Trophoblast cell (in vitro differentiated cells and primary cell): ENCODE data around the gene BNIP5.
A peak's percentile ranks its signal among the peaks of the same experiment; 100 is the strongest.

Experiments used
- DNase-seq, 2 donors: peaks; one replicate each; pipeline ENCODE4 v3.0.0-alpha.2; 2016
- H2AFZ ChIP-seq: 2 replicates; pipeline ENCODE4 v1.6.1; 2013; ENCODE audit warnings: low read length, moderate library complexity, mild to moderate bottlenecking; ENCODE audit not compliant: insufficient read depth, poor library complexity
- H2AK5ac ChIP-seq: 2 replicates; pipeline ENCODE4 v1.6.1; 2013; ENCODE audit warnings: mild to moderate bottlenecking, low read length
- H2BK120ac ChIP-seq: 2 replicates; pipeline ENCODE4 v1.6.1; 2013; ENCODE audit warnings: low read length, mild to moderate bottlenecking, moderate library complexity; ENCODE audit not compliant: insufficient read depth, poor library complexity
- H2BK12ac ChIP-seq: 2 replicates; pipeline ENCODE4 v1.6.1; 2013; ENCODE audit warnings: mild to moderate bottlenecking, low read length, moderate library complexity
- H2BK5ac ChIP-seq: 2 replicates; pipeline ENCODE4 v1.6.1; 2013; ENCODE audit warnings: low read length, low read depth, moderate library complexity, mild to moderate bottlenecking; ENCODE audit not compliant: poor library complexity
- H3K14ac ChIP-seq: 2 replicates; pipeline ENCODE4 v1.6.1; 2013; ENCODE audit warnings: mild to moderate bottlenecking, low read length
- H3K18ac ChIP-seq: 2 replicates; pipeline ENCODE4 v1.6.1; 2013; ENCODE audit warnings: mild to moderate bottlenecking, low read length
- H3K23ac ChIP-seq: 2 replicates; pipeline ENCODE4 v1.6.1; 2013; ENCODE audit warnings: low read length
- H3K27ac ChIP-seq: 2 replicates; pipeline ENCODE4 v1.5.1; 2013; ENCODE audit warnings: low read depth, mild to moderate bottlenecking, inconsistent platforms, low read length, moderate library complexity
- H3K27me3 ChIP-seq: 2 replicates; pipeline ENCODE4 v1.6.1; 2013; ENCODE audit warnings: inconsistent platforms, mild to moderate bottlenecking, low read length, moderate library complexity; ENCODE audit not compliant: insufficient read depth
- H3K36me3 ChIP-seq, 2 experiments: 1 replicate in 1 of 2; 2 replicates in 1 of 2; pipeline ENCODE4 v1.6.1; 2013; ENCODE audit warnings: low read length in 2 of 2, mild to moderate bottlenecking in 2 of 2, moderate library complexity in 1 of 2; ENCODE audit not compliant: insufficient read depth in 2 of 2, control insufficient read depth in 1 of 2
- H3K4ac ChIP-seq: 2 replicates; pipeline ENCODE4 v1.6.1; 2013; ENCODE audit warnings: low read depth, mild to moderate bottlenecking, low read length, moderate library complexity
- H3K4me1 ChIP-seq, 2 experiments: 1 replicate in 1 of 2; 2 replicates in 1 of 2; pipeline ENCODE4 v1.6.1; 2013; ENCODE audit warnings: low read length in 2 of 2, mild to moderate bottlenecking in 2 of 2, moderate library complexity in 1 of 2; ENCODE audit not compliant: insufficient read depth in 2 of 2, control insufficient read depth in 1 of 2
- H3K4me2 ChIP-seq: 2 replicates; pipeline ENCODE4 v1.6.1; 2013; ENCODE audit warnings: inconsistent platforms, mild to moderate bottlenecking, low read length, moderate library complexity
- H3K4me3 ChIP-seq: 2 replicates; pipeline ENCODE4 v1.5.1; 2013; ENCODE audit warnings: mild to moderate bottlenecking, low read depth, low read length, inconsistent platforms
- H3K79me1 ChIP-seq: one replicate; pipeline ENCODE4 v1.6.1; 2013; ENCODE audit warnings: low read length
- H3K79me2 ChIP-seq: 2 replicates; pipeline ENCODE4 v1.6.1; 2013; ENCODE audit warnings: low read length, mild to moderate bottlenecking; ENCODE audit not compliant: control insufficient read depth, insufficient read depth, poor library complexity
- H3K9ac ChIP-seq: 2 replicates; pipeline ENCODE4 v1.6.1; 2013; ENCODE audit warnings: mild to moderate bottlenecking, low read length
- H3K9me3 ChIP-seq: 2 replicates; pipeline ENCODE4 v1.6.1; 2013; ENCODE audit warnings: low read depth, mild to moderate bottlenecking, control low read depth, inconsistent platforms, low read length; ENCODE audit not compliant: insufficient read depth
- H4K12ac ChIP-seq: 2 replicates; pipeline ENCODE4 v1.6.1; 2013; ENCODE audit warnings: low read depth, mild to moderate bottlenecking, low read length, moderate library complexity
- H4K8ac ChIP-seq: 2 replicates; pipeline ENCODE4 v1.6.1; 2013; ENCODE audit warnings: low read depth, mild to moderate bottlenecking, low read length, moderate library complexity
- H4K91ac ChIP-seq: one replicate; pipeline ENCODE4 v1.6.1; 2013; ENCODE audit warnings: low read depth, mild to moderate bottlenecking, low read length, moderate library complexity
- WGBS: extraction: QIAGEN DNeasy Blood & Tissue Kit; methylation state at CpG from one replicate; pipeline ENCODE4 v1.1.7; 2013; ENCODE audit warnings: missing lambda C conversion rate; ENCODE audit not compliant: insufficient read length, insufficient coverage; ENCODE audit errors: extremely low coverage; 5-methylcytosine and 5-hydroxymethylcytosine counted together

Gene BNIP5

DNA sequence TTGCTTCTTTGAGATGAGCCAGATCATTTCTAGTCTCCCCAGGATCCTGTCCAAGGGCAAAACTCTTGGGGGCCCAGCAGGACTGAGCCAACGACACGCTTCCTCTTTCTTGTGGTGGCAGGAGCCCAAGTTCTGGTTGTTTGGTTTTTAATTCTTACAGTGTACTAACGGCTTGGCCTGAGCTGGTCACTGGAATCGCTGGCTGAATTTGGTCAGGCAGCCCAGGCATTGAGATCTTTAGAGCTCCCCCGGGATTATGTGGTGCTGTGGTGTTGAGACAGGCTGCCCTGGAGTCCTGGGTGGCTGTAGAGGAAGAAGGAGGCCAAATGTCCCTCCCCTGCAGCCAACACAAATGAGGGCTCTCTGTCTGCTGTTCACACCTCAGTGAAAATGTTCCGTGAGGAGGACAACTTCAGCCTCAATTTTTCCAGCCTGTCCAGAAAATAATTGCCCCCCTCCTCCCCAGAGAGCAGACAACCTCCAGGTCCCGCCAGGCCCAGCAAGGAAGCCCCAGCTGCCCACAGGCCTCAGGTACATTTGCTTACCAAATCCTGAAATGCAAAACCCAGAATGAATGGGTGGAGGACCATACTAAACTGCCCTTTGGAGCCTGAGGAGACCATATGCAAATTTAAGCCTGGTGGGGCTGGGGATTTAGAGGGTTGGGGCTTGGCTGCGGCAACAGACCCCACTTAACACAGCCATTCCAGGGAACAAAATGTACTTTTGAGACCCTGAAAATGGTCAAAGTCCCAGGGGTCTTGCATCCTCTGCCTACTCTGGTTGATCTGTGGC is 23.6 kb downstream of the BNIP5 start:
- Histone ChIP-seq H4K91ac (peak overlapping the region; percentile 57), H3K18ac (no peak overlapping the region), H3K27me3 (no peaks in the 10 kb centered on the region), H3K27ac (no peak overlapping the region), H2AFZ (no peak overlapping the region), H2AK5ac (no peak overlapping the region), H3K4ac (no peak overlapping the region), H3K4me1 (peaks cover 14 to 16% of the 10 kb centered on the region in 2 experiments), H3K23ac (no peak overlapping the region), H4K12ac (no peak overlapping the region), H4K8ac (peak overlapping the region; percentile 17), H2BK120ac (peak overlapping the region; percentile 14), H3K9ac (no peak overlapping the region), H2BK5ac (no peak overlapping the region), H3K9me3 (peaks cover 3% of the 10 kb centered on the region), H3K79me2 (no peaks in the 10 kb centered on the region), H3K79me1 (peaks cover 1% of the 10 kb centered on the region), H3K4me2 (no peak overlapping the region), H3K4me3 (no peak overlapping the region), H2BK12ac (peak overlapping the region; percentile 16), H3K14ac (peak overlapping the region; percentile 18), H3K36me3 (no peaks in the 10 kb centered on the region)
- no peak for DNase-seq
- no CpG with 5 or more reads among the region's 8 CpGs for WGBS

DNA sequence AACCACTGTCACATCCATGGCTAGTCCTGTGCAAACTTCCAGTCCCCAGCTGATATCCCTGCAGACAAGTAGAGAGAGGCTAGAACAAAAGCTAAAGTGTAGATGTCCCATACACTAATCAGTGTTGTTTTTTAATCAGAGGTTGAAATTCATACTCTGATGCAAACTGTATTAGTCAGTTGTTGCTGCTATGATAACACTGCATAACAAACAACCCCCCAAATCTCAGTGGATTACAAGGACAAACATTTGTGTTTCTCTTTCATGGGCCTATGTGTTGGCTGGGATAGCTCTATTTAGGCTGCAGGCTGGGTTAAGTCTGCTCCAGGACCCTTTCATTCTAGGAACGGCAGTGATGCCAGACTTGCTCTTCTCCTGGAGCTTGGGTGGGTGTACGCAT is 26.8 kb downstream of the BNIP5 start:
- Histone ChIP-seq H3K27ac (no peak overlapping the region), H3K18ac (no peak overlapping the region), H2BK5ac (no peak overlapping the region), H3K23ac (no peak overlapping the region), H3K4me1 (peaks cover 14 to 16% of the 10 kb centered on the region in 2 experiments), H3K27me3 (no peaks in the 10 kb centered on the region), H3K4me2 (no peak overlapping the region), H2AFZ (no peak overlapping the region), H3K4me3 (no peak overlapping the region), H3K79me2 (no peaks in the 10 kb centered on the region), H3K14ac (no peak overlapping the region), H3K9ac (no peak overlapping the region), H3K36me3 (no peaks in the 10 kb centered on the region), H4K8ac (no peak overlapping the region), H3K9me3 (peaks cover 3% of the 10 kb centered on the region), H3K4ac (no peak overlapping the region), H4K12ac (no peak overlapping the region), H2AK5ac (no peak overlapping the region), H2BK120ac (no peak overlapping the region), H4K91ac (no peak overlapping the region), H2BK12ac (no peak overlapping the region), H3K79me1 (peaks cover 1% of the 10 kb centered on the region)
- DNase-seq = no peak
- WGBS = no CpG with 5 or more reads among the region's 2 CpGs

GRCh38 chr6:36309203-36309602 is 27.5 kb downstream of the BNIP5 start:
- peaks cover 1% of the 10 kb centered on the region for H3K79me1 ChIP-seq
- no peak overlapping the region for H2AK5ac ChIP-seq
- no peak overlapping the region for H2AFZ ChIP-seq
- no peak overlapping the region for H3K4ac ChIP-seq
- peaks cover 9 to 11% of the 10 kb centered on the region in 2 experiments for H3K4me1 ChIP-seq
- no peak overlapping the region for H3K9ac ChIP-seq
- H3K14ac ChIP-seq = no peak overlapping the region
- no peak overlapping the region for H4K91ac ChIP-seq
- H3K79me2 ChIP-seq = no peaks in the 10 kb centered on the region
- H3K23ac ChIP-seq = no peak overlapping the region
- H4K8ac ChIP-seq = no peak overlapping the region
- H3K36me3 ChIP-seq = no peaks in the 10 kb centered on the region
- no peak overlapping the region for H3K4me3 ChIP-seq
- H2BK12ac ChIP-seq = no peak overlapping the region
- peaks cover 3% of the 10 kb centered on the region for H3K9me3 ChIP-seq
- H3K27ac ChIP-seq = no peak overlapping the region
- no peak for DNase-seq
- no peaks in the 10 kb centered on the region for H3K27me3 ChIP-seq
- no CpG with 5 or more reads among the region's 7 CpGs for WGBS
- no peak overlapping the region for H2BK5ac ChIP-seq
- H3K4me2 ChIP-seq = no peak overlapping the region
- no peak overlapping the region for H2BK120ac ChIP-seq
- no peak overlapping the region for H4K12ac ChIP-seq
- H3K18ac ChIP-seq = no peak overlapping the region

- H4K91ac ChIP-seq = no peak overlapping the region
- H2AFZ ChIP-seq = no peak overlapping the region
- H3K79me1 ChIP-seq = peaks cover 1% of the 10 kb centered on the region
- H3K4ac ChIP-seq = no peak overlapping the region
- WGBS = no CpG with 5 or more reads among the region's 5 CpGs
- peaks cover 6 to 9% of the 10 kb centered on the region in 2 experiments for H3K4me1 ChIP-seq
- no peaks in the 10 kb centered on the region for H3K79me2 ChIP-seq
- no peaks in the 10 kb centered on the region for H3K27me3 ChIP-seq
- H4K8ac ChIP-seq = no peak overlapping the region
- H2BK12ac ChIP-seq = no peak overlapping the region
- no peak overlapping the region for H3K23ac ChIP-seq
- no peak overlapping the region for H3K4me2 ChIP-seq
- H3K14ac ChIP-seq = no peak overlapping the region
- H3K9ac ChIP-seq = no peak overlapping the region
- H2AK5ac ChIP-seq = no peak overlapping the region
- no peaks in the 10 kb centered on the region for H3K36me3 ChIP-seq
- peaks cover 3% of the 10 kb centered on the region for H3K9me3 ChIP-seq
- DNase-seq = no peak
- no peak overlapping the region for H2BK120ac ChIP-seq
- no peak overlapping the region for H2BK5ac ChIP-seq
- H3K18ac ChIP-seq = no peak overlapping the region
- no peak overlapping the region for H4K12ac ChIP-seq
- no peak overlapping the region for H3K4me3 ChIP-seq
- H3K27ac ChIP-seq = no peak overlapping the region
Measured at GRCh38 chr6:36308514-36308913, 28.2 kb downstream of the BNIP5 start.
